CD4-positive, alpha-beta T cell treated with Interleukin-21 for 1 hour (primary cell): ENCODE measurements around the gene DCN.

Experiments
- DNase-seq: peaks from one replicate; pipeline ENCODE4 v3.0.0-alpha.2; 2020

Gene DCN

DNA sequence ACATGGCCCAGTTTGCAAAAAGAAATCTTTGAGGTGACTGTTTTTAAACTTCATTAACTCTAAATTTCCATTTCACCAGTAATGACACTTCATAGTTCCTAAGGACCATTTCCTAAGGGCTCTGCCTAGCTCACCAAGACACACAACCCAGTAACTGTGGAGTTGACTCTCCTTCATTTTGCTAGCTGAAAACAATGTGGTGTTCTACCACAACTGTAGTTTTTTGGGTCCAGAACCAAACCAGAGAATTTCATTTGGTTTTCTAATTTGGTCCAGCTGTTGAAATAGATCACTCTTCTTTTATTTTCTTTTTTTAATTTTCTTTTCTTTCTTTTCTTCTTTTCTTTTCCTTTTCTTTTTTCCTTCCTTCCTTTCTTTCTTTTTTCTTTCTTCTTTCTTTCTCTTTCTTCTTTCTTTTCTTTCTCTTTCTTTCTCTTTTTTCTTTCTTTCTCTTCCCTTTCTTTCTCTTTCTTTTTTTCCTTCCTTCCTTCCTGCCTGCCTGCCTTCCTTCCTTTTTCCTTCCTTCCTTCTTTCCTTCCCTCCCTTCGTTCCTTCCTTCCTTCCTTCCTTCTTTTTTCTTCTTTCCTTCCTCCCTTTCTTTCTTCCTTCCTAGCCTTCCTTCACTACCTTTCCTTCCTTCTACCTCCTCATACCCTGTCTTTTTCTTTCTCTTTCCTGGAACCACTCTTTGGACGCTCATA lies 52.8 kb downstream of the DCN start:
- DNase-seq, result no peak

DNA sequence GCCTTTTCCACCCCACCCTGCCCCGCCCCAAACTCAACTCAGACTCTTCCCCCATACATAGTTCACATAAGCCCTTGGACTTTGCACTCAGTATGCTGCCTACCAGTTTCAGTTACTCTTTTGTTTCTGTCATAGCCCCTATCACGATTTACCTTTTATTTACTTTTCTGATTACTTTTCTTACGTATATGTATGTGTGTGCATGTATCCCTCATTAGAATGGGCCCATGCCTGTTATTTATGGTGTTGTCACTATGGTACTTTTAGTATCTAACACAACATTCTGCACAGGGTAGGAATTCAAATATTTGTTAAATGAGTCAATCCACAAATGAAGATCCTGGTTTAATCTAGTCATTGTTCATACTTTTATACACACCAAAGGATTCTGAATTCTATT lies 54.9 kb downstream of the DCN start:
- DNase-seq, result no peak

DNA sequence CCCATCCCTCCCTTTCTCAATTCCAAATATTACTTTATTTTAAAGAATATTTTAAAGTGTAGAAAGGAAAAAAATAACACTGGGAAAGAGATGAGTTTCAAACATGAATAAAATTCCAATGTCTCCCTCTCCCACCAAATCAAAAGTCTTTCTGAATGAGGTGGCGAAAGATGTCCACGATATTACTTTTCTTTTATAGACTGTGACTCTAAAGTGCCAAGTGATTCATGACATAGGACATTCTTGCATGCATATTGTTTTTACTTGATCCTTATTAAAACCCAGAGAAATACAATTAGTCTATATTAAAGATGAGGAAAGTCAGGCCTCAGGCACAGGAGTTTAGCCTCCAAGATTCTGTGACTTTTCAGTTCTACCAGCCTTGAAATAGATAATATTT lies 55.3 kb downstream of the DCN start:
- DNase-seq, result no peak

DNA sequence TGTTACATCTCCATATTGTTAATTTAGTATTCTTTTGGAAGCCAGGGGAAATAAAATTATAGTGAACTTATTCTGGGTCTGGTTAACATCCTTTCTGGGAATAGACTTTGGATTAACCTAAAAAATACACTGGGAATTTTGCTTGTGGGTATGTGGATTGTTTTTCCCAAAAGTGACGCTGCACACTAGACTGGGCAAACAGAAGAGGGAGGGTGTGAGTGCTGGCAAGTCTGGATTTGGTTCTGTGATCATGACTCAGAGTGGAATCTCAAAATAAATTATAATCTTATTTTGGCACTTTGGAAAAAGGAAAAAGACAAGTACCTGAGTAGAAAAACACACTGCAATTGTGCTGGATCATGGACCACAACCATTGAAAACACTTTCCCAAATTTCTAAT lies 56.1 kb downstream of the DCN start:
- DNase-seq, result no peak

DNA sequence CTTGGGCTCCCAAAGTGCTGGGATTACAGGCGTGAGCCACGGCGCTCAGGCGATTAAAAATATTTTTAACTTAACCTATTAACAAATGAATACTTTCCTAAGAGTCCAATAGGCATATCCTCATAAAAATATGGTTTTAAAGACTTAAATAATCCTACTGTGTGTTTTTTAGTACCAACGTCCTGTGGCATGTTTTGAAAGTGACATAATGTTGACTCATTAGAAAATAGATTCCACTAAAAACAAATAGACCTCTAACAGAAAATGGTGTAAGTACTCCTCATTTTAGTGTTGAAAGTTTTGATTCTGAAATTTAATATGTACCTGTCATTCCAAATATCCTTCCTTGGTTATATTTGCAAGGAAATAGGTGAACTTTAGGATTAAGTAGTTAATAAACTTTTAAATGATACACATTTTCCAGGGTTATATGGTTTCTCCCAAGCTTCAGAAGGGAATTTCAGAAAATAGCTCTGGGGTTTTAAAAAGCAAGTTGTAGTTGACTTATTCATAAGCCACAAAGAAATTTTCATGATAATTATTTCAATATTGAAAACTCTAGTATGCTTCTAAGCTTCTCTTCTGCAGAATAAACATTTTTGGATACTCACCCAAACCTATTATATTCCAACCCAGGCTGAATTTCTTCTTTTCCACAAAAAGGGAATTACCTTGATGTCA lies 59.2 kb downstream of the DCN start:
- no peak for DNase-seq

DNA sequence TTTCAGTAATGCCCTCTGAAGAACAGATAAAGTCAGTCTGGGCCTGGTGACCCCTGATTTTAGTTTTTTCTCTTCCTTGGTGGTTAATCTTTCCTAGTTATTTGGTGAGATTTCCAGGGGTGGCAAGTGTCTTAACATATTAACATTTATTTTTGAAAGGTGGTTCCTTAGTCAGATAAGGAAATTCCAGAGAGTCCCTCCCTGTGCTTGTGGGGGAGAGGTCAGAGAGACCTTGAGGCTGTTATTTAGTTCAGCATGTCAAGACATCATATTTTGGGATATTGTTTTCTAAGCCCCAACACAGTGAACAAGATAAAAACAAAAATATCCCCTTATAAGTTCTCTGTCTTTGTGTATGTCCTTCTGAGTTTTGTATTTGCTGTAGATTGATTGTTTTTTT lies 61.8 kb downstream of the DCN start:
- no peak for DNase-seq

DNA sequence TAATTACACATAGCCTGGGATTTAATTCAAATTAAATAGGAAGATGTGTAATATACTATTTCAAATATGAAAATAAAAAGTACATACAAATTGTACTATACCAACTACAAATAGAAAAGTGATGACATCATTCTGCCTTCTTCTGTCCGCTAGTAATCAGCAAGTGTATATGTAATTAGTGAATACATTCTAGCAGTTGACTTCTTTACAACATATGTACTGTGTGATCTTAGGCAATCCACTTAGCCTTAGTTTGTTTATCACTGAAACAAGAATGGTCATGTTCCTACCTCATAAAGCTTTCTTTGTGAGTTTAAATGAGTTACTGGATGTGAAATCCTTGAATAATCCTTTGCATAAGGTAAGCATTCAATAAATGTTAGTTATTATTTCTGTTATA lies 63.5 kb downstream of the DCN start:
- DNase-seq, result no peak

DNA sequence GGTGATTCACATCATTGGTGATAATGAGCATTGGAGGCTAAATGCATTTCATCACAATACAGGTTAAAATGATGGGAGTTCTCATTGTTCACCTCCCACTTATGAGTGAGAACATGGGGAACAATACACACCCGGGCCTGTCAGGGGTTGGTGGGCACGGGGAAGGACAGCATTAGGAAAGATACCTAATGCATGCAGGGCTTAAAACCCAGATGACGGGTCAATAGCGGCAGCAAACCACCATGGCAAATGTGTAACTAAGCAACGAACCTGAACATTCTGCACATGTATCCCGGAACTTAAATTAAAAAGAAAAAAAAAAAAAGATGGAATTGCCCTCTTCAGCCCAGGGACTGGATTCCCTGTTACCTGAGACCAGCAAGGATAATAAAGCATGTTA lies 69.0 kb downstream of the DCN start:
- no peak for DNase-seq

DNA sequence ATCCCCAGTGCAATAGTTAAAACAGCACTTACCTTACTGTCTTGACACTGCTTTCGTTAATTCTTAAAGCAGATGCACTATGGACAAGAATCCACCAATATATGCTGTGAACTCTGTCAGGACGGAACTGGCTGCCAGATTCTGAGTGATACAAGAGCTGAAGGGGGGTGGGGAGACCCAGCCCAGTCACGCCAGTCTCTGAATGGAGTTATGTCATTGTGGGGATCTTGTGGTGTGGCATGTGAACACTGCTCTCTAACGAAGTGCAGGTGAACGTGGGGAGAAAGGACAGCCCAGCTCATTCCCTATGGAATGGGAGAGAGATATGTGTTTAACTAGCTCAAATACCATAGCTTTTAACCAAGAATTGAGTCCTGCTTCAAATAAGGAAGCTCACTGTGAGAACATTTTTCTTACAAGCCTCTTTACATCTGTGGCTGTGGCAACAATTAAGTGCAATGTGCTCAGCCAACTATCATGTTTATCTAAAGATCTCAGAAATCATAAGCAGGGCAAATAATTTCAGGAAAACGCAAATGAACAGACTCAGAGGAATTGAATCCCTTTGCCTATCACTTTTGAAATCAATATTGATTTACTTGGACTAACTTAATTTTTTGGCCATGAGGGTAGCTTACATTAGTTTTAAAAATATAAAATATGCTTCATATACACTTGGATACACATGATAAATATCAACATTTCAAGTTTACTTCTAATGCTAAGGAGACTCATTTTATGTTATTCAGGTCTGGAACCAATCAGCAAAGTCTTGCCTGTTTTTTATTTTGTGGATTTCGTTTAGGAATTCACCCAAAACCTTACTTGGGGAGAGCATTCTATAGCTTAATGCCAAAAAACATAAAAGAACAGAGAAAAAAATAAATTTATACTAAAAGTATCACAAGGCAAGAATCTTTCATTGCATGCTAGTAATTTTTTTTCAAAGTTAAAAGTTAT lies 71.0 kb downstream of the DCN start, which contains the start of gene LUM:
LUM (minus strand) TSS at position 129 of the 960 bp plus-strand sequence. CDS start 2,515 bp downstream, outside the sequence.
- DNase-seq, result no peak

DNA sequence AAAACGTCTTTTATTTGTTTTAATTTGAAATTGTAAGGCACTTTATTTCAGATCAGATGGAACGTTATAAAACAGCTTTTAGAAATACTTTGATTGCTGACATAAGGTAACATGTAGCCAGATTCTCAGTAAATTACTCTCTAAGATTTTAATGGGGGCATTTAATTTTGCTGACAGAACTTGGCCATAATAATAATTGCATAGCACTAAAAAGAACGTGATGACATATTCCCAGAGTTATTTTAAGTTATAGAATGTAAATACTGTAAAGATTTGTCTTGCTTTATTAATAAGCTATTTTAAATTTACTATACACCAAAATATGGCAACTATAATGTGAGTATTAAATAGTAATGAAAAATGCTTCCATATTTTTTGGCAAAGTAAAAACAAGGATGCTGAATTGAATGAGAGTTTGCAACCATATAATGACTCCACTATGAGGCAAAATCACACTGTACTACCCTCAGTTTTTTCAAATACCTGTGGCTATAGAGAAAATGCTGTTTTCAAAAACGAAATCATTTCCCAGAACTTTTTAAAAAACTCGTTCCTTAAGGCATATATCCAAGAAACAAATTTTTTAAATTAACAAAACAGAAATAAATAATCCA lies 72.2 kb downstream of the DCN start:
- no peak for DNase-seq

DNA sequence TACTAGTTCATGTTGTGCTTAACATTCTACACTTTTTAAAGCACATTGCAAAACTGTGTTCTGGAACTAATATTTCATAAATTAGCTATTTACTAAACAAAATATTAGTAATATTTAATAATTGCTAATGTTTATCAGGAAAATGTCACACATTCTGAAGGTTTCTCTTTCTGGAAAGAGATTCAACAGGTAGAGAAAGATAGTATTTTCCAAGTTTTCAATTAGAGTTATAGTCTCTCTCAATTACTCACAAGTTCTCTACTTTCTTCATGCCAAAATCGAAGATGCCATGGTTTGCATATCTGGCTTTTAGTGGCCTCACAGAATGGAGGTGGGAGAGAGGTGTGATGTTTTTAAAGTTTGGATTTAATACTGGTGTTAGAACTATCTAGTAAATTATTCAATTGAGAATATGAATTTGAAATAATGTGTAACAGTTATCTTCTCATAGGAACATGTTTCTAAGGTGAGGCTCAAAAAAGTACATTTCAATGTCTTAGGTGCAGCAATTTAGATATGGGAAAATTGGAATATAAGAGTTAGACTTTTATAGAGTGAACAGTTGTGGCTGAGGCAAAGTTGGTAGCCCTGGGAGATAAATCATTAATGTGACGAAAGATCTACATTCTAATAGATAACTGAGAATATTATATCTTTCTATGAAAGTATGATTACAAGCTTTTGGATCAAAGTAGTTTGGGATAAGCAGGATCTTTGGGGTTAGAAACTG lies 72.9 kb downstream of the DCN start:
- DNase-seq, result no peak

DNA sequence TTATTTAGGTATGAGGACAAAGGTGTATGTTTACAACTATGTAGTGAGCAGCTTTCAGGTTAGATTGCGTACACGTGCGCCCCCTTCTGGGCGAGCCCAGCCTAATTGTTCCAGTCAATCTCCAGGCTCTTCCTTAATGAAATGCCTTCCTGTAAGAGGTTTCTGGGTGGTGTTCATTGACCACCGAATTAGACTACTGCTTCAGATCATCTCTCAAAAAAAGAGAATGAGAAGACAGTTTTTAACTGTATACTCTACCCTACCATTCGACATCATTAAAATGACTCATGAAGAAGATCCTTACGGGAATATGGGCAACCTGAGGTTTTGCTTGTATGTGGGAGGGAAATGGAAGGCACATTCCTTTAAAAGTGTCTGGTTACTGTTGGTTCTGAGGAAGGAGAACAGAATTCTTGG lies 73.5 kb downstream of the DCN start:
- no peak for DNase-seq

DNA sequence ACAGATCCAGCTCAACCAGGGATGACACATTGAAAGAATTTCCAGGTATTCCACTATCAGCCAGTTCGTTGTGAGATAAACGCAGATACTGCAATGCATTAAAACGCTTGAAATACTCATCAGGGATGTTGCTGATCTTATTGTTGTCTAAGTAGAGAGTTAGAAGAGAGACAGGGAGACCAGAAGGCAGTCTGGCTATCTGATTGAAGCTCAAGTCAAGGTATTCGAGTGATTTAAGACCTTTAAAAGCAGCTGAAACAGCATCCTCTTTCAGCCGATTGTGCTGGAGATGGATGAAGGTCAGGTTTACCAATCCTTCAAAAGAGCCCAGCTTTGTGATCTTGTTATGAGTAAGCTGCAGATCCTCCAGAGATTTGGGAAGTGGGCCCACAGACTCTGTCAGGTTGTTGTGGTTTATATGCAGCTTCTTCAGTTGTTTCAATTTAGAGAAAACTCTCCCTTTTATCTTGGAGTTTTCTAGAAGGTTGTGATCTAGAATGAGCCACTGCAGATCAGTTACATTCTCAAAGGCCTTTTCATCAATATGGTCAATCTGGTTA lies 74.3 kb downstream of the DCN start:
- DNase-seq, result no peak

DNA sequence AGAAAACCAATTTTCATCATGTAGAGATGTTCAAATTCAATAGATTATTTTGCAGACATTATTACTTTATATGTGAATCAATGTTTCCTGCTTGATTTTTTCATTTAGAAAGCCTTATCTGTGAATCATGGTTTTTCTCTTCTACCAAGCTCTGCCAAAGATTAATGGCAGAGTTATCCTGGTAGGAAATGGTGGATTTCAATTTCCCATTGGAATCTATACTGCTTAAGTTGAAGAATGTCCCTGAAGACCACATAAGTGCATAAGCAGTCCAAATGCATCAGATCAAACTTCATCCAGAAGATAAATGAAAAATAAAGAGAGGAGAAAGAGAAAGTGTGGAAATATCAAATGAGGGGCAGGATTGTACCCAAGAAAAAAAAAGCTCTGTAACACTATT lies 76.3 kb downstream of the DCN start:
- no peak for DNase-seq

DNA sequence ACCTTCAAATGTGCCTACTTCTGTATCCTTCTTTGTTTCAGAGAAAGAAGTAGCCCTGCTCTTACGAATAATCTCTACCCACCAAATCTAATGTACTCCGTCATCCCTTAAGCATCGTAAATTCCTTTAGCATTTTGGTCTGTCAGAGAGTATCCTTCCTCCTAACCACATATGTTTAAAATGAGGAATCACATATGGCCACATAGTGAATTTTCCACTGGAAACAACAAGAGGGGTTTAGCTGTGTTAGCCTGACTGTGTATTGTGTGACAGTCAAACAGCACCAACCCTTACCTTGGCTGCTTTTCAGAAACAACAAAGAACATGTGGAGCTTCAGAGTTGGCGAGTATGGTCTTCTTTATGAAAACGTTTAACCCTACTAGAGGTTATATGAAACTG lies 76.8 kb downstream of the DCN start:
- no peak for DNase-seq

DNA sequence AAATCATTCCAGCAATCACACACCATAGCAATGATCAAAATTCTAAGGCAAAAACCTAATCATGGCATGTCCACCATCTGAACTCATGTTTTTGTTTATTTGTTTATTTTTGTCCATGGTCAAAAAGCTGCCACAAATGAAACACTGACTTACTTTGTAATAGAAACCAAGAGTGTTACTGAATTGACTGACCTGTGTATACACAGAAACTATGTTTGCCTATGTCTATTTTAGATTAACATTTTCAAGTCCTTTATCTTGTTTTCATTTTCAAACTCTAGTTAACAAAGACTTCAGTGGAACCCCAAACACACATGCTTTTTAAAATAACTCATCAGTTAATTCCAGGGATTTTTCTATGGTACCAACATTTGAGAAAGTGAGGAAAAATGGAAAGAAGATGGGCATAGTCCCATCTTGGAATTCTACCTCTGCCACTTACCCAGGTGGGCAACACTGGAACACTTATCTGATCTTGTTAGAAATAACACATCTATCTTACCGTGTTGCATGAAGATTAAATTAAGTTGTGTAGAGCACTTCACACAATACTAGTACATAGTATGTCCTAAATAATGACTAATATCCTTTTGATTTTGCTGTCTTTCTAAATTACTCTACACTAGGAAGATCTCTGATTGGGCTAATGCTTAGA lies 77.7 kb downstream of the DCN start:
- no peak for DNase-seq

DNA sequence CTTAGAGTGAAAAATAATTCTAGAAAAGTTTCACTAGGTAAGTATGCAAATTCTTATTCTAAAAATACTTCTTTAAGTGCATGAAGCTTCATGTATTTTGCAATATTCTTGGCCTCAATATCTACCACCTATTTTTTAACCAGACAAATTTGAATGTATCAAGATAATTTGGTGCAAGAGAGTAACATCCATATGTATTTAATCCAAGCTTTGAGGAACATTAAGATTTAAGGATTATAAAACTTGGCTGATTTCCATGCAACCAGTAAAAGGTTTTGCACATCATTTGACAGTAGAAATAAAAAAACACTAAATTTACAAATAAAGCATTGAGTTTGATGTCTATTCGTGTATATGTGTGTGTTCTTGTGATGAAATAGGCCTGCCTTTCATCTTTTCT lies 79.0 kb downstream of the DCN start:
- DNase-seq, result no peak

DNA sequence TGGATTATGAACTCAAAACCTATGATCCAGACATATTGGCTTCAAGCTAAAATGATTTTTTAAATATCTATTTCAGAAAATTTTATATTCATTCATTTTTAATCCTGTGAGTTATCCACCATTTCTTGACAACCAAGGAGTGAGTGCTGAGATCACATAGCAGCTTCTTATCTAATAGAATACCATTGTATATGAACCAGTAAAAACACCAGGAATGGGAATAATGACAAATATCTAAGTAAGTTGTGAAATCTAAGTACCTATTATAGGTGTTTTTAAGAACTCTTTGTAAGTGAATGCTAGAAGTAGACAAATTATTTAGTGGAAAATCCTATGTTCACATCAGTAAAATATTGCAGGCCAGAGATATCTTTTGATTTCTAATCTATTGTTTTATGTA lies 79.5 kb downstream of the DCN start:
- DNase-seq, result no peak

DNA sequence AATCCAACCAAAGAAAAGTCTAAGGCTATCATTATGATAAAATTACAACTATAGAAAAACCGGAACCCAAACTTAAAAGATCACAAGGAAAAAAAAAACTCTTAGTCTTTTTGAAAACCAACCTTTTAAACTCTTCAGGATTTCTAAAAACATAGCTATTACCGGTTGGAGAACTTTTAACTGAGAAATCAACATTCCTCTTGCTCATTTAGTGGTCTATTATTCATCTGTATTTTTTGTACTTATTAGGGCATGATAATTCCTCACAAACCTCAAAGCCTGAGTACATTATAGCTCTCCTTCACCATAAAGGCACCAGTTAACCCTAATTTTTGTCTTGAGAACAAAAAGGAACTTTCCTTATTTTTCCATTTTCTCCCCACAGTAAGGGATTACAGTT lies 81.7 kb downstream of the DCN start:
- no peak for DNase-seq

DNA sequence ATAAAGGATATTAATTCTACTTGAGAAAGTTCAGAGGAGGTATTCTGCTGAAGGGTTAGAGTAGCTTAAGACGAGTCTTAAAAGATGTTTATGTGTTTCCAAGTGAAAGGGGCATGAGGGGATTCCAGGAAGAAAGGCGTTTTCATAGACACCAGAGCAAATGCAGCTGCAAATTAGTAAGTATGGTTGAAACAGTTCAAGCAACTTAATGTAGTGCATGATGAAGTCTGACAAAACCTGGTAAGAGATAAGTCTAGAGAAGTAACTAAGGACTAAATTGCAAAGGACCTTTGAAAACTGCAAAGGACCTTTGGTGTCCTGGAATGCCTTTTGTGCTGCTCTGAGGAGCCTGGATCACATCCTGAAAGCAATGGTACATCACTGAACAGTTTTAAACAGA lies 82.8 kb downstream of the DCN start:
- DNase-seq, result no peak

DNA sequence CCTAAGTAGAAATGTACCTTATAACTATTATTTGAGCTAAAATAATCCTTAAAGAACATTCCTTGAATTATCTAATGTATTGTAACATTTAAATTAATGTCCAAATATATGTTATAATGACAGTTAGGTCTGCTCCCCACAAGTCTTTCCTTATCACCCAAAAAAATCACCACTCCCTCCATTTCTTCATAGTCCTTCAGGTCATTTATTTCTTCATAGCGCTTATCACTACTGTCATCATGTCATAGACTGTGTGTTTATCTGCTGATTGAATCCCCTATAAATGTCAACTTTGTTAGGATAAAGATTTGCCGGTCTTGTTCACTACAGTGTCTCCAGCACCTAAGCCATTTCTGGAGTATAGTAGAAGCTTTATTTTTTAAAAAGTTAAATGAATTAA lies 83.3 kb downstream of the DCN start:
- no peak for DNase-seq

DNA sequence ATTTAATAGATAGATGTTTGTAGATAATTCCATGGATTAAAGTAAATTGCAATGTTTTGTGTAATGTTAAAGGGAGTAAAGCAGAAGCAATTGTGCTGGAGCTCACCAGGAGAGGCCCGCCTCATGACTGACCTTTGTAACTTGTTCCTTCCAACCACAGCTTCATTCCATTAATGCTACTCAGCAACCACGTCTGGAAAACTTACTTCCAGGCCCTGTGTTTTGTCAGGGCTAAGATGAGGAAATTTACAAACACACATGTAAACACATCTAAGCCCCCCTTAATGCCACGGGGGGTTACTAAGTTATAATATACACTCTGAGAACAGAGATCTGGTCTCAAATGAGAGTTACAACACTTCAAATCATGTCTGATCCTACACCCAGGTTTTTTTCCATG lies 83.7 kb downstream of the DCN start:
- DNase-seq, result no peak
